Fibroblast of villous mesenchyme (primary cell): ENCODE measurements around the gene STAG3. TPM values are rescaled to one million over a fixed set of nuclear protein-coding genes. Genes with fewer than 3 reads are reported as not detected.
"Not testable (repeated sequence)": the region's sequence is repeated elsewhere in the genome, so short reads cannot be mapped to it uniquely, and the experiment has no call there.

Source experiments
- DNase-seq: peaks from one replicate; pipeline ENCODE4 v3.0.0-alpha.2; 2010; ENCODE audit warnings: low read depth
- H3K4me3 ChIP-seq: 2 replicates; pipeline ENCODE4 v1.5.1; 2011; ENCODE audit warnings: low read depth, mild to moderate bottlenecking, low read length
- total RNA-seq: library from RNA; depleted of rRNA; stranded (reverse); fragments of >200 nt; gene quantifications from 2 replicates; pipeline ENCODE4 v1.2.3, GENCODE V29; 2012
- TF ChIP-seq, protein P1 (sequence below): IDR thresholded peaks from 2 replicates; pipeline ENCODE4 v1.5.1; 2012; ENCODE audit warnings: low read depth, mild to moderate bottlenecking, low read length; ENCODE audit not compliant: insufficient read depth

STAG3 gene
- total RNA-seq, 1 donor: under 0.01 TPM

GRCh38 chr7:100192969-100193368 is 15.3 kb downstream of the STAG3 start:
- TF ChIP-seq, protein P1, sequence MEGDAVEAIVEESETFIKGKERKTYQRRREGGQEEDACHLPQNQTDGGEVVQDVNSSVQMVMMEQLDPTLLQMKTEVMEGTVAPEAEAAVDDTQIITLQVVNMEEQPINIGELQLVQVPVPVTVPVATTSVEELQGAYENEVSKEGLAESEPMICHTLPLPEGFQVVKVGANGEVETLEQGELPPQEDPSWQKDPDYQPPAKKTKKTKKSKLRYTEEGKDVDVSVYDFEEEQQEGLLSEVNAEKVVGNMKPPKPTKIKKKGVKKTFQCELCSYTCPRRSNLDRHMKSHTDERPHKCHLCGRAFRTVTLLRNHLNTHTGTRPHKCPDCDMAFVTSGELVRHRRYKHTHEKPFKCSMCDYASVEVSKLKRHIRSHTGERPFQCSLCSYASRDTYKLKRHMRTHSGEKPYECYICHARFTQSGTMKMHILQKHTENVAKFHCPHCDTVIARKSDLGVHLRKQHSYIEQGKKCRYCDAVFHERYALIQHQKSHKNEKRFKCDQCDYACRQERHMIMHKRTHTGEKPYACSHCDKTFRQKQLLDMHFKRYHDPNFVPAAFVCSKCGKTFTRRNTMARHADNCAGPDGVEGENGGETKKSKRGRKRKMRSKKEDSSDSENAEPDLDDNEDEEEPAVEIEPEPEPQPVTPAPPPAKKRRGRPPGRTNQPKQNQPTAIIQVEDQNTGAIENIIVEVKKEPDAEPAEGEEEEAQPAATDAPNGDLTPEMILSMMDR: no peak
- no peak for DNase-seq
- H3K4me3 ChIP-seq: no peak overlapping the region

- TF ChIP-seq, protein P1: no peak
- DNase-seq: no peak
- no peak overlapping the region for H3K4me3 ChIP-seq
These were observed 17.5 kb downstream of the STAG3 start for GRCh38 chr7:100195222-100195621.

- H3K4me3 ChIP-seq: not testable (repeated sequence)
These were observed 18.2 kb downstream of the STAG3 start for GRCh38 chr7:100195901-100196322.

DNA sequence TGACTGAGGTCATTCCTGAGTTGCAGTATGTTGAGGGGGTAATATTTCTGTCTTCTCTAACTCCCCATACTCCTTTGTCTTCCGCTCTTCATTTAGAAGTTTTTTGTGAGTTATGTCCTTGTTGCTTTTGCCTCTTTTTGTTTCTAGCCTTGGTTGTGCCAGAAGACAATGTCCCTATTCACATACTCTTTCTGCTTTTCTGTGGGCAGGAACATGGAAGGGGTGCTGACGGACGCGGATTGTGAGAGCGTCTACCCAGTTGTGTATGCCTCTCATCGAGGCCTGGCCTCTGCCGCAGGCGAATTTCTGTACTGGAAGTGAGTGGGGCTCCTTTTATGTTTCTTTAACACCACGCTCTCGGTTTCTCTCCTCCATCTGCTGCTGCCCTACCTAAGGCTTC is 20.5 kb downstream of the STAG3 start:
- H3K4me3 ChIP-seq: no peak overlapping the region
- TF ChIP-seq, protein P1: no peak
- no peak for DNase-seq

More at GRCh38 chr7:100195901-100196322, 18.2 kb downstream of the STAG3 start:
- DNase-seq: not testable (repeated sequence)

GRCh38 chr7:100200693-100201092 is 23.0 kb downstream of the STAG3 start:
- DNase-seq: no peak
- no peak overlapping the region for H3K4me3 ChIP-seq
- TF ChIP-seq, protein P1: no peak

- no peak for DNase-seq
- TF ChIP-seq, protein P1: no peak
- no peak overlapping the region for H3K4me3 ChIP-seq
These were observed 26.7 kb downstream of the STAG3 start for GRCh38 chr7:100204454-100204853.

DNA sequence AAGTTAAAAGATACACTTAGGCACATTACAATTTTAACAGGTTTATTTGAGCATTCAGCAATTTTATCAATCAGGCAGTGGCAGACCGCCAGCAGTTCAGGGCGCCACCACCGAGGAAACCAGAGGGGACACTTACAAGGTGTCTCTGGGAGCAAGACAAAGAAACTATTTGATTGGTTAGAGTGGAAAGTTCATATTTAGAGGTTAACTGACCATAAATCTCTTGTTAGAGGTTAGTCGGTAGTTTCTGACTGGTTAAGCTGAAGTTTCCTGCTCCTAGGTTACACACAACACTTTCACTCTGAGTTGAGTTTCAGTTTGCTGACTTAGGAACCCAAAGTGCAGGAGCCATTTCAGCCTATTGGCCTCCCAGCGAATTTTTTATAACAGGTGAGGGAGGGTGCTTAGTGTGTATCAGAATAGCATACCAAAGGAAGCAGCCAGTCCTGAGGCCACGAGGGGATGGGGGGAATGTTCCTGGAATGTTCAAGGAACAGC is 31.2 kb downstream of the STAG3 start:
- TF ChIP-seq, protein P1: no peak
- DNase-seq: no peak
- no peak overlapping the region for H3K4me3 ChIP-seq

DNA sequence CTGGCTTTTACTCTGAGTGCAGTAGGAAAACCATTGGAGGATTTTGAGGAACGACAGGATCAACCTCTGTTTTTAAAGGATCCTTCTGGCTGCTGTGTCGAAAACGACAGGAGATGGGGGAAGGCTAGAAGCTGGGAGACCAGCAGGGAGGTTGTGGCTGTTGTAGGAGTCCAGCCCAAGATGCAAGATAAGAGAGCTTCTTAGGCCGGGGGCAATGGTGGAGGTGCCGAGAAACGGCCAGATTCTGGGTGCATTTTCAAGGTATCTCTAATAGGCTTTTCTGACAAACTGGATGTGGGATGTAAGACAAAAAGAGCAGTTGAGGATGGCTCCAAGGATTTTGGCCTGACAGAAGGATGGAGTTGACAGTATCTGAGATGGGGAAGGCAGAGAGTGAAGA is 31.8 kb downstream of the STAG3 start:
- H3K4me3 ChIP-seq: no peak overlapping the region
- no peak for DNase-seq
- TF ChIP-seq, protein P1: no peak
